D721Med (cell line): ENCODE results near the gene ANKH.

ENCODE experiments used
- DNase-seq: peaks from one replicate; pipeline ENCODE4 v3.0.0; 2011; ENCODE audit warnings: low spot score; ENCODE audit not compliant: insufficient read length
- FAIRE-seq: peaks from 2 replicates; lab custom pipeline; 2011; peaks lifted over from hg19 to GRCh38; lab: Jason Lieb, UNC
- CTCF ChIP-seq: IDR thresholded peaks from 2 replicates; pipeline ENCODE4 v1.5.1; 2012; ENCODE audit warnings: mild to moderate bottlenecking, control low read depth; ENCODE audit not compliant: insufficient read depth; ENCODE audit errors: missing control alignments

Gene ANKH

DNA sequence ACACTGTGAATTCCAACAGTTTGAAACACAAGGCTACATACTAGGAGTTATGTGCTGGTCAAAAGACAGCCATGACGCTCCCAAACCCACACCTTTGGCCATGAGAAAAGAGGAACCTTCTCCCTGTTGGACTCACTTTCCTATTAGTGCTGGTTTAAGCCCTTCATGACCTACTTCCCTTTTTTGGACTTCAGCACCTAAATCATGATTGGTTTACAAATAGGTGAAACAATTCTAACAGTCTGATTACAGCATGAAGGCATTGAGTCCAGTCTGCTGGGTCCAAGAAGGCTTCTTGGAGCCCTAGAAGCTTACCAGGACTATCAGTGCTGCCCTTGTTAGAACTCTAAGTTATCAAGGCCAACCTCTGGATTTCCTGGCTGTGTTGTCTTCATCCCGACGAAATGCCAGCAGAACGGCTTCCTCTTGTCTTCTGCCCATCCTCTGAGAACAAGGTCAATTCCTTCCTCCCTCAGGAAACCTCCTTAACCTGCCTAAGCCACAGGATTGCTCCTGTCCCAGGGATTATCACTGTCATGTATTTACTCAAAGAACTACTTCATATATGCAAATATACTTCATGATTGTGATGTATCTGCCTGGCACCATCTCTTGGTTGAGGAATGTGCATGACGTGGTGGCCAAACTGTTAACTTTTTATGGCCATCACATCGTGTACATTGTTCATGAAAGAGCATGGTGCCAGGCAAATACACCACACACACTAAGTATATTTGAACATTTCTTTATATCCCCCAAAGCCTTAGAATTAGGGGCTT, 83.6 kb downstream of the ANKH start:
- FAIRE-seq (no peak), DNase-seq (no peak)
- TF ChIP-seq CTCF = no peak

DNA sequence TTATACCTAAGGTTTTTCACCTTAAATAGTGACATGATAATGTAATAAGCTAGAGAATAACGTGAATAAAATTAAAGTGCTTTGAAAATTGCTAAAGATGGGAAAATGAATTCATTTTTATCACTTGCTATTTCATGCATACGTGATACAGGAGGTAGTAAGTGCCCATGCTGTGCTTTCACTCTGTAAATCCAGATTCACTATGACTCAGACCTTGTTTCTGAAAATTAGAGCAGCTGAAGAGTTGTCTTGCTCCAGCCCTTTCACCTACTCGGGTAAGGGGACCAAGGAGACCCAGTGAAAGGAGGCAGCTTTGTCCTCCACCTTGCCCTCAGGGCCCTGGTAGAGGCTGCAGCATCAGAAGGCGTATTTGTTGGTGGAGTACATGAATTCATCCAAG, 87.9 kb downstream of the ANKH start:
- no peak for TF ChIP-seq CTCF
- no peak for DNase-seq
- no peak for FAIRE-seq

- DNase-seq = no peak
- no peak for FAIRE-seq
- no peak for TF ChIP-seq CTCF
Measured at GRCh38 chr5:14782591-14782990, 89.0 kb downstream of the ANKH start.

GRCh38 chr5:14781106-14781505, 90.5 kb downstream of the ANKH start:
- no peak for FAIRE-seq

GRCh38 chr5:14779975-14780374, 91.6 kb downstream of the ANKH start:
- no peak for TF ChIP-seq CTCF
- FAIRE-seq (no peak), DNase-seq (no peak)

More at GRCh38 chr5:14781106-14781505, 90.5 kb downstream of the ANKH start:
- DNase-seq = no peak
- no peak for TF ChIP-seq CTCF

GRCh38 chr5:14778792-14779070, 92.8 kb downstream of the ANKH start:
- no peak for DNase-seq
- no peak for FAIRE-seq
- TF ChIP-seq CTCF = no peak

DNA sequence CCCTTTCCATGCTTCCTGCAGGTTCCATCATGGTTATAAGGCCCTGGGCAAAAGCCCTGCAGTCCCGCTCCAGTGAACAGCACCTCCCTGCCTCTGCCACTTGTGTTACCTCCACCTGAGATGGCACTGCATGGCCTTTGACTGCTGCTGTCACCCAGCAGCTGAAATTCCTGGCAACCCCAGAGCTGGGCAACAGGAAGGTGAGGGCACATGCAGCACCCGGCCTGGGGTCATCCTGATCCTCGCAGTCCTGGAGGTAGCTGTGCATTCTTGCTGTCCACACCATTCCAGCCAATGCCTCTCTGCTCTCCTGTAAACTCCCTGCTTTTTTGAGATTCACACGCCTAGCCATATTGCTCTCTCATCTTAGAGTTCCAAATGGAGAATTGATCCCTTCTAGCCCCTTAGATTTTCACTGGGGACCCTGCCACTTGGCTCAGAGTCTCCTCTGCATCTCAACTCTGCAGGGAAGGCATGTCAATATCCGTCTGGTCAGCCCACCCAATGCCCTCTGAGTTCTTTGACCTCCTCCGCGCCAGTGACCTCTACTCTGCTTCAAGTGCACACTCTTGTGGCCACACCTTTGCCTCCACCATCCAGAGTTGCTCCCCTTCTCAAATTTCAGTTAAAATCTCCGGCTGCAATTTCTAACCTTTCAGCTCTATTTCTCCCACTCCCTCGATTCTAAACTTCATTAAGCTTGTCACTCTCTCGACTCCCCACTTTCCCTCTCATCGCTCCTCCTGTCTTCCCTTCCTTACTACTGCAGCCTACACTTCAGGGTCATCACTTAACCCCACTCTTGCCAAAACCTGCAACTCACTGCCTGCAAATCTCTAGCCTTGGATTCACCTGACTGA, 93.4 kb downstream of the ANKH start:
- FAIRE-seq (no peak), DNase-seq (no peak)
- no peak for TF ChIP-seq CTCF
